Daoy (cell line): ENCODE measurements around the gene MCM3. TPM values are rescaled to one million over a fixed set of nuclear protein-coding genes. Genes with fewer than 3 reads are reported as not detected.

Experiments used
- DNase-seq: peaks from one replicate; pipeline ENCODE4 v3.0.0-alpha.2; 2015; ENCODE audit warnings: low read depth
- total RNA-seq: library from RNA; depleted of rRNA; stranded (reverse); fragments of >200 nt; shearing (Covaris generic); gene quantifications from 2 replicates; pipeline ENCODE4 v1.2.3, GENCODE V29; 2014

MCM3 gene
- total RNA-seq, 1 experiment from 2014 or later, result 217 TPM

- no peak for DNase-seq
Measured at GRCh38 chr6:52303178-52303577, 18.6 kb upstream of the MCM3 start.

GRCh38 chr6:52301326-52301725 is 16.8 kb upstream of the MCM3 start:
- no peak for DNase-seq

DNA sequence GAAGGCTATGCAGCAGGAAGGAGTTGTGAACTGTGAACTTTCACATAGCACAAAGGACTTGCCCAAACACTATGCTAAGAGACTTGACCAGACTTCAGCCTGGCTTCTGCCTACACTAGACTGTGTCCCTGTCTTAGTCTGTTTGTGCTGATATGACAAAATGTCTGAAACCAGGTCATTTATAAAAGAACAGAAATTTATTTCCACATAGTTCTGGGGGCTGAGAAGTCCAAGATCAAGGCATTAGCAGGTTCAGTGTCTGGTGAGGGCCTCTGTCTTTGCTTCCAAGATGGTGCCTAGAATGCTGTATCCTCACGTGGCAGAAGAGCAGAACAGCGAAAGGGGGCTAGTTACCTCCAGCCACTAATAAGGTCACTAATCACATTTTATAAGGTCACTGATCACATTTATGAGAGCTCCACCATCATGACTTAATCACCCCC is 16.0 kb upstream of the MCM3 start:
- no peak for DNase-seq

- DNase-seq, result no peak
Measured at GRCh38 chr6:52299653-52300052, 15.1 kb upstream of the MCM3 start.

DNA sequence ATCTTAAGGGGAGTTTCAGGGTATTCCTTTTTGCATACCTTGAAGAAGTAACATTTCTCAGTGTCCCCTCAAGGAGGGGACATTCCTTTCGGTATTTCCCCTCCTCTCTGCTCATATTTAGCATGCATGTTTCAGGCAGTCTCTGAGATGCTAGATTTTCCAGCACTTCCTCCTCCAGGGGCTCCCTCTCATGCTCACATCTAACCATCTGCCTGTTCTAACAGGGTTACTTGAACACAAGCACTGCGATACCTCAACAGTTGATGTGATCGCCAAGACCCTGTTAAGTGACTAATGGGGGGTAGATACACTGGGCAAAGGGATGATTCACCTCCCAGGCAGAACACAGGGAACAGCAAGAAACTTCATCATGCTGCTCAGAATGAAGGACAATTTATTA is 12.9 kb upstream of the MCM3 start:
- peak; percentile 18 for DNase-seq

- no peak for DNase-seq
Measured at GRCh38 chr6:52293067-52293466, 8.5 kb upstream of the MCM3 start.

- DNase-seq, result no peak
Measured at GRCh38 chr6:52288841-52289240, 4.3 kb upstream of the MCM3 start.

GRCh38 chr6:52288216-52288615 is 3.7 kb upstream of the MCM3 start:
- DNase-seq, result no peak

DNA sequence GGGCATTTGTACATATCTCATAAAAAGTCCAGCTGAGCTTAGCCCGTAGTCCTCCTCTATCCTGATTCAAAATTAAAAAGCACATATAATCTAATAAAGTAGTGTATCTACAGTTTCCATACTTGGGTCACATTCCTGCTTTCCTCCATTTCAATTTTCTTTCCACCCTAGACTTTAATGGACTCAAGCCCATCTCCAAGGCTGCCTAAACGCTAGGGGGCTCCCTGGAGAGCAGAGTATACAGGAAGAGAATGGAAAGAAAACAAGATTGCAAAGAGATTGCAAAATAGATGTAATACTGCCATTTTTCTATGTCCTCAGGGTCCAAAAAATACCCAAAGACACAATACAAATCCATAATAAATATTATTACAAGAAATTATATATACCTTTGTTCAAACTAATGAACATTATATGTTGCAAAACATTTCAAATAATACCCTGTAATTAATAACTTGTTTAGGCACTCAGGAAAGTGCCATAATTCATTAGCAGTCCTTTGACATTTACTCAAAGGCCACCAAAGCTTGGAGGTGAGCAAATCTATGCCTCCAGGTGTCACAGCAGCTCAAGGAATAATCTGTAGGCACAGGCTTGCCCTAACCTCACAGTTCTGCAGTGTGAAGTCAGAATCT is 2.4 kb upstream of the MCM3 start:
- peak; percentile 79 for DNase-seq

DNA sequence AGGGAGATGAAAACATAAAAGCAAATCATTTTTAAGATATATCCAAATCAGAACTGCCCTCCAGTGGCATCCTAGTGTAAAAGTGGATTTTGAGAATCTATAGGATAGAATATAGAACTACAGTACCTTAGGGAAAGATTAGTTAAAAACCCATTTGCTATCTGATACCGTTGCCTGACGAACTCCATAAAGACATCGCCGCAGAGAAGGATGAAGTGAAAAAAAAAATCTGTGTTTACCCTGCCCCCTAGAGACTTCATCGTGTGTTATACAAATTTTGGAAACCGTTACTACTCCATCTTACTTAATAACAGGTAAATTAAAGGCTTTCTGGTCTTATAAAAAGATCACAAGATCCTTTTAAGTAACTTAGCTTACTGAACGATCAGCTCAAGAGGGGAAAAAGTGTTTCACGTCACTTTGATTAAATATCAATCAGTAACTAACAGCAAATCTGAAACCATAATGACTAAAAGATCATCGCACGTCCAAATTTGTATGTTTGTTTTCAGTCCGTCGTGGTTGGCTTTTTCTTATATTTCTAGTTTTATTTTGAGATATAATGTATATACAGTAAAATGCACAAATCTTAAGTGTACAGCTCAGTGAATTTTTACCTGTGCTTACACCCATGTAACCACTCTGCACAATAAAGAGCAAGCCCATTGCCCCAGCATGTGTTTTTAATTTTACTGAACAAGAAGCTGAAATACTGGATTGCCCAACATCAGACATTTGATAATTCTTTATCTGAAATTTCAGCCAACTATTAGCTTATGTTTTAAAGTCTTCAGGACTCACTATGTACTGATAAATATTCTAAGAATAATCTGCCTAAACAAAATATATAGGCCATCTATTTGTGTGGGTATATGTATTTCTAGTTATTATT is 881 bp upstream of the MCM3 start:
- DNase-seq, result peak; percentile 32

- peak; percentile 60 for DNase-seq
Measured at GRCh38 chr6:52284131-52284459, 447 bp downstream of the MCM3 start.

DNA sequence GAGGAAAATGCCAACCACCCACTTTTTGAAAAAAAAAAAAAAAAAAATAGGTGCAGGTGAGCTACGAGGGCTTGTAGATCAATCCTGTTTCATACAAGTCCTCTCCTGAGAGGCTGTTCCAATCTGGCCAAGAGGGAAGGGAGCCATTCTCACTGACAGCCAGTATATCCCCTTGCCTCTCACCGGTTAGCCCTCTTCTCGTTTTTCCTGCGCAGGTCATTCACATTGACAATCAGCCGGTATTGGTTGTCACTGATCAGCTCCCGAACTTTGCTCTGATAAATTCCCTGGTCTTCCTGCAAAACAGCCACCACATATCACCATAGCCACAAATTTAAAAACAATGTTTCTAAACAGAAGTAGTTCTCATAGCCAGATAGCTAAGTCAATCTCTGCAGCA is 1.4 kb downstream of the MCM3 start:
- DNase-seq, result no peak

DNA sequence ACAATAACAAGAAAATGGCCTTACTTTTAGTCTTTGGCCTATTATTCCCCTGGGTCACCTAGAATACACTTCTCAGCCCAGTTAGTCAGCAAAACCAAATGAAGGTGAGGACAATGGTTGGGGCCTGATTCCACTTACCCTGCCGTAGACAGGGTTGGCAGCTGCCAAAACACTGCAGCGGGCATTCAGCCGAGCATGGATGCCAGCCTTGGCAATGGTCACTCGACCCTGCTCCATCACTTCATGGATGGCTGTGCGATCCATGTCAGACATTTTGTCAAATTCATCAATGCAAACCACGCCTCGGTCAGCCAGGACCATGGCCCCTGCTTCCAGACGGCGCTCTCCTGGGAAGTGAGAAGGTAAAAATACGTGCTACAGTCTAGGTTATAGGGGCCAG is 8.4 kb downstream of the MCM3 start:
- no peak for DNase-seq

GRCh38 chr6:52271852-52272460 is 12.6 kb downstream of the MCM3 start:
- no peak for DNase-seq

DNA sequence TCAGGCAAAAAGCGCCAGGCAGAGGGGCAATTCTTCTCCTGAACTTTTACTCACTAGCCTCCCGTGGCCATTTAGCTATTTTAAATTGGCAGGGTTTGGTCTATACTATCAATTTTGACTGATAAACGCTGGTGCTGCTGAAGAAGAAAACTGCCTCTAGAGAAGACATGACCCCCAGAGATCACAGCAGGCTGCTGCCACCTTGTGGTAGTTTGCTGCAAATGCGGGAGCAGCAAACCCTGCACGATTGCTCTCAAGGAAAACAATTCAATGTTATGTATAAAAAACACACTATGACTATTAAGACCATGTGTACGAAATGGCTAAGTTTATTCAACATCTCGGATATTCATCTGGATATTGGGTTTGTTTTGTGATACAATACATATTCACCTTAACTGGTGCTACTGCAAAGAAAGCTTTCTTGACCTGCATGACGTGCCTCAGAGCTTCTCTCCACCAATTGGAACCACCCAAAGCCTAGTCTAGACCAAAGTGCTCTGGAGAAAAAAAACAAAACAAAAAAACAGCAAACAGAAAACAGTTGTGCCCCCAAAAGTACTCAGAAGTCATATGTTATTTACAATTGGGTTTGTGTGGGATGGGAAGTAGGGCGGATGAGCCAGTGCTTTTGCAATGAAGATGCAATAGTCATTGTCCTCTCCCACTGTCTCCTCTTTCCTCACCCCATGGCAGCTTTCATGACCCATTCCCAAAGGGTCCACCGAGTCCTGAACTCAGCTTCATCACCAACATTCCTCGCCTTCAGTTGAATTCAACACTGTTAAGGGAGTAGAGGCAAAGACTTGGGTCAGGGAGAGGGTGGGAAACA is 20.6 kb downstream of the MCM3 start:
- peak; percentile 68 for DNase-seq

DNA sequence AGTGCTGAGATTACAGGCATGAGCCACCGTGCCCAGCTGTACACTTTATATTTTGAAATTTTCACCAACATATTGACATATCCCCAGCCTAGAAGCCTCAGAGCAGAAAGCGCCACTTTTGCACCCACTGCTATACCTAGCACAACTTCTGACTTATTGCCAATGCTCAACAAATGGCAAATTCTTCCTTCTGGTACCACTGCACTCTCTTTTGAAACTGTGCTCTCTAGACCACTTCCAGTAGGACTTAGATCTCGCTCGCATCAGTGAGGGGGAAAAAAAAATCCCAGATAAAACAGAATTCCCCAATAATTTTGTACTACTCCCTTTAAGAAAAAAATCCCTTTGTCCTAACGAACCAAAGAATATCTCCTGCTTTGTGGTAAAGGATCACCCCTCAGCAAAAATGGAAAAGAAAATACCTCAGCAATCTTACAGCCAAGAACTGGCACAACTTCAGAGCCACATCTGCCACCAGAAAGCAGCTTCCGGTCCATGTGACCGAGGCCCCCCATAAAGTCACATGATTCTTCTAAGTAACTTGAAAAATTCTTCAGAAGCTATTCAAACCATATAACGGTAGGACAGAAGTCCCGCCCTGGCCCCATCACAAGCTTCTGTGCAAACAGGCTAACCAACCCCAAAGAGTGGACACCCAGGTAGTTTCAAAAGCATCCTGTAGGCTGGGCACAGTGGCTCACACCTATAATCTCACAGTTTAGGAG is 21.8 kb downstream of the MCM3 start:
- DNase-seq, result no peak

- DNase-seq, result peak; percentile 65
Measured at GRCh38 chr6:52261229-52261628, 23.3 kb downstream of the MCM3 start.

GRCh38 chr6:52260634-52261033 is 23.9 kb downstream of the MCM3 start:
- DNase-seq, result no peak

GRCh38 chr6:52255434-52255833 is 29.1 kb downstream of the MCM3 start:
- DNase-seq, result no peak

GRCh38 chr6:52254731-52255378 is 29.7 kb downstream of the MCM3 start:
- no peak for DNase-seq

DNA sequence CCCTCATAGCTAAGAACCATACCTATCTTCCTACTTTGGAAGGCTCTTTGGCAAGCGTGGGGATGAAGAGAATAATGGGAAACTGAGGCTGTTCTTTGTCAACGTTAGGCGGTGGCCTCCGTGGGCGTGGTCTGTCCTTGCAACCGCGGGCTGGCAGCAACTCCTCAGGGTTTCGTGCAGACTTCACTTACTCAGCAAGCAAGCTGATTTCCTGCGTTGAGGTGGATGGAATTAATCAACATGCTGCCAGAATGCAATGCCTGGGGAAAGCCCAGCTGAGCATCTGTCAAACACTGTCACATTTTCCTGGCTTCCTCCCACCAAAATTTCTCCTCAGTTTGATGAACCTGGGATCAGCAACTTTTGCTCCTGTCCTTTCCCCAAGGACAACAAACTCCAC is 31.0 kb downstream of the MCM3 start:
- peak; percentile 75 for DNase-seq
